K562 (cell line): ENCODE measurements around the gene PPT2. TPM values are rescaled to one million over a fixed set of nuclear protein-coding genes. Genes with fewer than 3 reads are reported as not detected.

Experiments
- CC2D1A ChIP-seq: fragments of 450-650 bp; IDR thresholded peaks from 2 replicates; pipeline ENCODE4 v1.6.1; 2017; ENCODE audit warnings: mild to moderate bottlenecking
- FOSL1 ChIP-seq: fragments of 200-800 bp; sonication (Bioruptor generic); conservative IDR thresholded peaks from 2 replicates; pipeline ENCODE4 v1.6.1; 2016; ENCODE audit warnings: missing genetic modification characterization, missing compliant biosample characterization
- HCFC1 ChIP-seq: IDR thresholded peaks from 2 replicates; pipeline ENCODE4 v1.6.1; 2012; ENCODE audit warnings: low read depth, low read length, improper control_type of control experiment
- MAFG ChIP-seq: fragments of 450-650 bp; conservative IDR thresholded peaks from 2 replicates; pipeline ENCODE4 v1.6.1; 2016; ENCODE audit warnings: missing genetic modification characterization, missing compliant biosample characterization
- MTF1 ChIP-seq: fragments of 250-450 bp; sonication (Bioruptor Pico); IDR thresholded peaks from 2 replicates; pipeline ENCODE4 v1.9.0; 2021; ENCODE audit warnings: moderate library complexity, mild to moderate bottlenecking, inconsistent platforms, borderline replicate concordance
- NFIC ChIP-seq: fragments of 450-650 bp; IDR thresholded peaks from 2 replicates; pipeline ENCODE4 v1.6.1; 2017; ENCODE audit warnings: mild to moderate bottlenecking, inconsistent platforms
- NFXL1 ChIP-seq: fragments of 450-650 bp; formaldehyde crosslinking; IDR thresholded peaks from 2 replicates; pipeline ENCODE4 v1.4.0; 2021; ENCODE audit warnings: mild to moderate bottlenecking
- NR4A1 ChIP-seq, 2 experiments: fragments of 250-450 bp in 1 of 2; fragments of 450-650 bp in 1 of 2; sonication (Bioruptor Pico) in 1 of 2; IDR thresholded peaks; 2 replicates each; pipeline versions ENCODE4 v1.4.0 to v1.6.1; 2016 to 2020; ENCODE audit warnings: mild to moderate bottlenecking in 2 of 2, missing compliant biosample characterization in 1 of 2, missing genetic modification characterization in 1 of 2, moderate library complexity in 1 of 2
- RAD51 ChIP-seq: fragments of 450-650 bp; IDR thresholded peaks from 2 replicates; pipeline ENCODE4 v1.7.1; 2016; ENCODE audit warnings: low read depth, mild to moderate bottlenecking, borderline replicate concordance
- SMAD4 ChIP-seq: fragments of 250-450 bp; sonication (Bioruptor Pico); conservative IDR thresholded peaks from 2 replicates; pipeline ENCODE4 v1.8.0; 2021; ENCODE audit warnings: inconsistent platforms, mild to moderate bottlenecking, moderate library complexity
- SOX6 ChIP-seq: fragments of 450-650 bp; IDR thresholded peaks from 2 replicates; pipeline ENCODE4 v1.6.1; 2014; ENCODE audit warnings: mild to moderate bottlenecking
- YY1 ChIP-seq, 3 experiments: IDR thresholded peaks; 2 replicates each; pipeline ENCODE4 v1.6.1; 2011; ENCODE audit warnings: low read length in 2 of 3, mild to moderate bottlenecking in 2 of 3, moderate library complexity in 2 of 3, borderline replicate concordance in 1 of 3, control low read depth in 1 of 3, low read depth in 1 of 3; ENCODE audit not compliant: insufficient read depth in 3 of 3, insufficient replicate concordance in 2 of 3, control insufficient read depth in 1 of 3, insufficient read length in 1 of 3; ENCODE audit errors: extremely low read depth in 1 of 3
- ZNF274 ChIP-seq: IDR thresholded peaks from 2 replicates; pipeline ENCODE4 v1.6.1; 2011; ENCODE audit warnings: low read depth, mild to moderate bottlenecking, low read length, moderate library complexity, borderline replicate concordance
- ZNF668 ChIP-seq: fragments of 250-450 bp; sonication (Bioruptor Pico); IDR thresholded peaks from 2 replicates; pipeline ENCODE4 v1.8.0; 2022; ENCODE audit warnings: mild to moderate bottlenecking, inconsistent platforms
- polyA plus RNA-seq, 8 experiments: library from polyadenylated mRNA; depleted of rRNA in 4 of 8; stranded (reverse) in 5 of 8; unstranded in 3 of 8; fragments of >200 nt; fragmentation: Nextera tagmentation in 2 of 8; fragmentation: Illumina TruSeq in 1 of 8; extraction: Ambion mirVana in 2 of 8; extraction: Trizol in 1 of 8; gene quantifications; 2 replicates each; pipeline versions ENCODE4 v1.2.1 to v1.2.3, GENCODE V29; 2011 to 2014; ENCODE audit warnings: inconsistent platforms in 1 of 8, missing spikeins in 1 of 8
- total RNA-seq, 7 experiments: library from RNA; depleted of rRNA in 6 of 7; stranded (reverse); fragments of >200 nt in 6 of 7; fragmentation: Illumina TruSeq in 2 of 7; extraction: Trizol in 2 of 7; gene quantifications; 2 replicates each; pipeline versions ENCODE4 v1.2.1 to v1.2.3, GENCODE V29; 2011 to 2021; ENCODE audit warnings: low replicate concordance in 1 of 7
- TF ChIP-seq, protein P1 (sequence below): sonication (generic); formaldehyde crosslinking; IDR thresholded peaks from 2 replicates; pipeline ENCODE4 v1.8.1; 2022; ENCODE audit warnings: missing genetic modification reagents
- TF ChIP-seq, protein P2 (sequence below): fragments of 250-450 bp; sonication (Bioruptor Pico); IDR thresholded peaks from 2 replicates; pipeline ENCODE4 v1.4.0; 2020; ENCODE audit warnings: mild to moderate bottlenecking, moderate library complexity, borderline replicate concordance
- TF ChIP-seq, protein P3 (sequence below), 2 experiments: fragments of 200-800 bp in 1 of 2; sonication (Bioruptor generic) in 1 of 2; sonication (generic) in 1 of 2; formaldehyde crosslinking in 1 of 2; IDR thresholded peaks in 1 of 2; conservative IDR thresholded peaks in 1 of 2; 2 replicates each; pipeline versions ENCODE4 v1.5.0 to v1.6.1; 2016 to 2020; ENCODE audit warnings: missing compliant biosample characterization in 1 of 2, missing genetic modification characterization in 1 of 2, missing genetic modification reagents in 1 of 2
- TF ChIP-seq, protein P4 (sequence below): IDR thresholded peaks from 2 replicates; pipeline ENCODE4 v1.6.1; 2016; ENCODE audit warnings: missing genetic modification characterization, missing compliant biosample characterization

Gene PPT2
- total and polyA plus RNA-seq, 9 of the 15 experiments (the other 6 are each of a cell fraction or from before 2014, with no cell fraction given), result 27.4 to 98.8 (median 69.9) TPM

DNA sequence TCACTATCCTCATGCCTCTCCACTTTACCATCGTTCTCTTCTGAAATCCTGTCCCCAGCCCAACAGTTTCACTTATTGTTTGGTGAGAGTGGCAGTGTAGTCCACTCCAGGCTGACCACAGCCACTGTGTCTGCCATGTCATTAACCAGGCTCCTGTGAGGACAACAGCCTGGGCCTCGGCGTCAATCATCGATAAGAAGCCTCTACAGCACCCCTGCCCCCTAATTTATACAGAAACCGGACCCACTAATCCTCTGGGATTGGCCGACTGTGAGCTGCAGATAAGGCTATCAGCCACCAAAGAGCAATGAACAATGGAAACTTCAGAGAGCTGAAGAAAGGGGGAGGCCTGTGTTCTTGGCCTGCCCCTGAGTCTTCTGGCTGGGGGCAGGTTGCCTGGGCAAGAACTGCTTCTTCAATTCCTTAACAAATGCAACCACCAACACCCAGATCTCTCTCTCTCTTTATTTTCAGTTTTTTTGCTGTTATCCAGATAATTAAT lies 13.9 kb downstream of the PPT2 start (continued):
- TF ChIP-seq ZNF274, result no peak
- TF ChIP-seq NFIC, result peak; percentile 87
- peak; percentile 55; the same call in 1 of the 2 replicates for TF ChIP-seq RAD51
- no peak for TF ChIP-seq MTF1 (CRISPR knock-in tag)
- TF ChIP-seq HCFC1, result no peak; the same call in 1 of the 2 replicates
- TF ChIP-seq ZNF668 (CRISPR knock-in tag), result 0 out of 2 replicates have a peak, but pooled peaks have one; percentile 18
- peak; percentile 62 for TF ChIP-seq MAFG
- 0 out of 2 replicates have a peak, but pooled peaks have one; percentile 56 for TF ChIP-seq NFXL1
- peak; percentile 90 for TF ChIP-seq SMAD4
- TF ChIP-seq, protein P1, sequence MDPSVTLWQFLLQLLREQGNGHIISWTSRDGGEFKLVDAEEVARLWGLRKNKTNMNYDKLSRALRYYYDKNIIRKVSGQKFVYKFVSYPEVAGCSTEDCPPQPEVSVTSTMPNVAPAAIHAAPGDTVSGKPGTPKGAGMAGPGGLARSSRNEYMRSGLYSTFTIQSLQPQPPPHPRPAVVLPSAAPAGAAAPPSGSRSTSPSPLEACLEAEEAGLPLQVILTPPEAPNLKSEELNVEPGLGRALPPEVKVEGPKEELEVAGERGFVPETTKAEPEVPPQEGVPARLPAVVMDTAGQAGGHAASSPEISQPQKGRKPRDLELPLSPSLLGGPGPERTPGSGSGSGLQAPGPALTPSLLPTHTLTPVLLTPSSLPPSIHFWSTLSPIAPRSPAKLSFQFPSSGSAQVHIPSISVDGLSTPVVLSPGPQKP, result no peak
- TF ChIP-seq NR4A1 (CRISPR knock-in tag; IDR thresholded peaks at IDR 0.05), result no peak
- TF ChIP-seq NR4A1 (tag; IDR thresholded peaks at IDR 0.05), result peak; percentile 87
- TF ChIP-seq FOSL1 (tag), result peak; percentile 57
- peak in 1 of 3 experiments; percentile 48 for TF ChIP-seq YY1 (IDR thresholded peaks at IDR 0.05; ENCODE audit: borderline replicate concordance in 1 of 3, control insufficient read depth in 1 of 3, extremely low read depth in 1 of 3, insufficient read depth in 3 of 3, insufficient read length in 1 of 3, insufficient replicate concordance in 2 of 3, low read depth in 1 of 3, low read length in 2 of 3)
- TF ChIP-seq CC2D1A, result peak; percentile 92; the same call in 1 of the 2 replicates
- TF ChIP-seq, protein P2, sequence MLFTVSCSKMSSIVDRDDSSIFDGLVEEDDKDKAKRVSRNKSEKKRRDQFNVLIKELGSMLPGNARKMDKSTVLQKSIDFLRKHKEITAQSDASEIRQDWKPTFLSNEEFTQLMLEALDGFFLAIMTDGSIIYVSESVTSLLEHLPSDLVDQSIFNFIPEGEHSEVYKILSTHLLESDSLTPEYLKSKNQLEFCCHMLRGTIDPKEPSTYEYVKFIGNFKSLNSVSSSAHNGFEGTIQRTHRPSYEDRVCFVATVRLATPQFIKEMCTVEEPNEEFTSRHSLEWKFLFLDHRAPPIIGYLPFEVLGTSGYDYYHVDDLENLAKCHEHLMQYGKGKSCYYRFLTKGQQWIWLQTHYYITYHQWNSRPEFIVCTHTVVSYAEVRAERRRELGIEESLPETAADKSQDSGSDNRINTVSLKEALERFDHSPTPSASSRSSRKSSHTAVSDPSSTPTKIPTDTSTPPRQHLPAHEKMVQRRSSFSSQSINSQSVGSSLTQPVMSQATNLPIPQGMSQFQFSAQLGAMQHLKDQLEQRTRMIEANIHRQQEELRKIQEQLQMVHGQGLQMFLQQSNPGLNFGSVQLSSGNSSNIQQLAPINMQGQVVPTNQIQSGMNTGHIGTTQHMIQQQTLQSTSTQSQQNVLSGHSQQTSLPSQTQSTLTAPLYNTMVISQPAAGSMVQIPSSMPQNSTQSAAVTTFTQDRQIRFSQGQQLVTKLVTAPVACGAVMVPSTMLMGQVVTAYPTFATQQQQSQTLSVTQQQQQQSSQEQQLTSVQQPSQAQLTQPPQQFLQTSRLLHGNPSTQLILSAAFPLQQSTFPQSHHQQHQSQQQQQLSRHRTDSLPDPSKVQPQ (CRISPR knock-in tag), result no peak
- TF ChIP-seq, protein P3, sequence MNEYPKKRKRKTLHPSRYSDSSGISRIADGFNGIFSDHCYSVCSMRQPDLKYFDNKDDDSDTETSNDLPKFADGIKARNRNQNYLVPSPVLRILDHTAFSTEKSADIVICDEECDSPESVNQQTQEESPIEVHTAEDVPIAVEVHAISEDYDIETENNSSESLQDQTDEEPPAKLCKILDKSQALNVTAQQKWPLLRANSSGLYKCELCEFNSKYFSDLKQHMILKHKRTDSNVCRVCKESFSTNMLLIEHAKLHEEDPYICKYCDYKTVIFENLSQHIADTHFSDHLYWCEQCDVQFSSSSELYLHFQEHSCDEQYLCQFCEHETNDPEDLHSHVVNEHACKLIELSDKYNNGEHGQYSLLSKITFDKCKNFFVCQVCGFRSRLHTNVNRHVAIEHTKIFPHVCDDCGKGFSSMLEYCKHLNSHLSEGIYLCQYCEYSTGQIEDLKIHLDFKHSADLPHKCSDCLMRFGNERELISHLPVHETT (CRISPR knock-in tag; conservative IDR thresholded peaks at IDR 0.05 in 1 of 2, IDR thresholded peaks at IDR 0.05 in 1 of 2), result peak in 1 of 2 experiments; percentile 85; a peak in 2 of 4 replicates
- TF ChIP-seq, protein P4, sequence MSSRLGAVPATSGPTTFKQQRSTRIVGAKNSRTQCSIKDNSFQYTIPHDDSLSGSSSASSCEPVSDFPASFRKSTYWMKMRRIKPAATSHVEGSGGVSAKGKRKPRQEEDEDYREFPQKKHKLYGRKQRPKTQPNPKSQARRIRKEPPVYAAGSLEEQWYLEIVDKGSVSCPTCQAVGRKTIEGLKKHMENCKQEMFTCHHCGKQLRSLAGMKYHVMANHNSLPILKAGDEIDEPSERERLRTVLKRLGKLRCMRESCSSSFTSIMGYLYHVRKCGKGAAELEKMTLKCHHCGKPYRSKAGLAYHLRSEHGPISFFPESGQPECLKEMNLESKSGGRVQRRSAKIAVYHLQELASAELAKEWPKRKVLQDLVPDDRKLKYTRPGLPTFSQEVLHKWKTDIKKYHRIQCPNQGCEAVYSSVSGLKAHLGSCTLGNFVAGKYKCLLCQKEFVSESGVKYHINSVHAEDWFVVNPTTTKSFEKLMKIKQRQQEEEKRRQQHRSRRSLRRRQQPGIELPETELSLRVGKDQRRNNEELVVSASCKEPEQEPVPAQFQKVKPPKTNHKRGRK (tag), result no peak
- TF ChIP-seq SOX6, result peak; percentile 100
